GM12891 (cell line): Measurements from ENCODE around the gene GNAQ.

Experiments used
- PAX5 ChIP-seq: IDR thresholded peaks from 2 replicates; pipeline ENCODE4 v1.6.1; 2011; ENCODE audit warnings: low read length, moderate library complexity, mild to moderate bottlenecking; ENCODE audit not compliant: insufficient read depth, severe bottlenecking
- POLR2A ChIP-seq: IDR thresholded peaks from 2 replicates; pipeline ENCODE4 v1.6.1; 2011; ENCODE audit warnings: low read depth, low read length, control low read depth
- POLR2AphosphoS5 ChIP-seq: IDR thresholded peaks from 2 replicates; pipeline ENCODE4 v1.6.1; 2011; ENCODE audit warnings: low read depth, low read length, control low read depth
- POU2F2 ChIP-seq: IDR thresholded peaks from 2 replicates; pipeline ENCODE4 v1.6.1; 2011; ENCODE audit warnings: low read depth, mild to moderate bottlenecking, control low read depth, low read length, moderate library complexity
- SPI1 ChIP-seq: IDR thresholded peaks from 2 replicates; pipeline ENCODE4 v1.6.1; 2011; ENCODE audit warnings: low read depth, low read length, control low read depth
- TAF1 ChIP-seq: IDR thresholded peaks from 2 replicates; pipeline ENCODE4 v1.6.1; 2011; ENCODE audit warnings: low read depth, low read length, control low read depth

DNA sequence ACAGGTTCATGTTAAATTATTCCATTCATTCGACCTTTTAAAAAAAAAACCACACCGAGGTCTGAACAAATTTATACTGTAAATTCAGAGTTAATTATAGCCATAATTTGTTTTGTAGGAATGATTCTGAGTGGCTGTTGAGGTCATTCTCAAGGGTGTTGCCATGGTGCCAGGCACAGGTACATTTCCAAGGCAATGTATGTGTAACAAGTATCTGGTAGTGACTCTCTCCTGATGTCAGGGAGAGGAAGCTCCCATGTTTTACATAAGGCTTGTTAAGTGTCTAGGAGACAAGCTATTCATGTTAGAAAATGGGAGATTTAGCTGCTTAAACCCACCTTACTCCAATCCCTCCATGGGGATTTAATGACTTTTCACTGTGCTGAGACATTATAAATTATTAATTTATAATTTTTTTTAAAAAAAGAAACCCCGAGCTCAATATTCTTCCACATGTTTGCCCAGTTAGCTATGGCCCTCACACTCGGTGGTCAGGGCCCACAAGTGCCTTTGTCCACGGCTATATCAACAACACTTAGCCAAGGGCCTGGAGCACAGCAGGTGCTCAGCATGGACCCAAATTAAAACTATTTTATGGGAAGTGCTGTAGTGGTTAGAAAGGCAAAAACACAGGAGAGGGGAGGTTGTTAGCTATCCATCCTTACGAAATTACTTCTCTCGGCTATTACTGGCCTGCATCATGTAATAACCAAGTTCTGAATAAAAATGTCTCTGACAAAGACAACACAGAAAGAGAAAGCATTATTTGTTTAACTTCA is 228.9 kb downstream of the GNAQ start:
- TF ChIP-seq POLR2A (no peak), POLR2AphosphoS5 (no peak), TAF1 (no peak), SPI1 (no peak), PAX5 (no peak), POU2F2 (no peak)
